GM12865 (cell line): ENCODE results near the gene PRR30.
A peak's percentile ranks its signal among the peaks of the same experiment; 100 is the strongest.

ENCODE experiments used
- DNase-seq: peaks from one replicate; pipeline ENCODE4 v3.0.0; 2010; ENCODE audit warnings: low read depth
- H3K4me3 ChIP-seq: 2 replicates; pipeline ENCODE4 v1.5.1; 2011; ENCODE audit warnings: mild to moderate bottlenecking, low read depth, low read length, control low read depth
- TF ChIP-seq, protein P1 (sequence below): IDR thresholded peaks from 2 replicates; pipeline ENCODE4 v1.5.1; 2011; ENCODE audit warnings: low read length, control low read depth, low read depth, inconsistent platforms; ENCODE audit not compliant: insufficient read depth; ENCODE audit errors: missing control alignments

The PRR30 gene

DNA sequence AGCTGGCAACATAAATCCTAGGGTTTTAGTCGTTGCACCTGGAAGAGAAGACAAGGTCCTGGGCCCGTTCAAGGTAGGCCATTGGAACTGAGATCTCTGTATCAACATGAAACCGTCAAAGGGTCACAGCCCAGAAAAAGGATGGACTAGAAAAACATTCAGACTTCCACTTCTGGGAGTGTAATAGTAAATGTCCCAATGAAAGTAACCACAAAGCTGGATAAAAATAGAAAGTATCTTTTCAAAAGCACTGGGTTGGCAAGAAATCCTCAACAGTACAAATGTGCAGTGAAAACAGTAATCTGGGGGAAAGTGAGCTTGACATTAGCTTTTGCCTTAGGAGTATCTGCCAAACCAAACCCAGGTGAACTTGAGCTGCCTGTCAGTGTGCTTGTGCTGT, 33.2 kb downstream of the PRR30 start:
- TF ChIP-seq, protein P1, sequence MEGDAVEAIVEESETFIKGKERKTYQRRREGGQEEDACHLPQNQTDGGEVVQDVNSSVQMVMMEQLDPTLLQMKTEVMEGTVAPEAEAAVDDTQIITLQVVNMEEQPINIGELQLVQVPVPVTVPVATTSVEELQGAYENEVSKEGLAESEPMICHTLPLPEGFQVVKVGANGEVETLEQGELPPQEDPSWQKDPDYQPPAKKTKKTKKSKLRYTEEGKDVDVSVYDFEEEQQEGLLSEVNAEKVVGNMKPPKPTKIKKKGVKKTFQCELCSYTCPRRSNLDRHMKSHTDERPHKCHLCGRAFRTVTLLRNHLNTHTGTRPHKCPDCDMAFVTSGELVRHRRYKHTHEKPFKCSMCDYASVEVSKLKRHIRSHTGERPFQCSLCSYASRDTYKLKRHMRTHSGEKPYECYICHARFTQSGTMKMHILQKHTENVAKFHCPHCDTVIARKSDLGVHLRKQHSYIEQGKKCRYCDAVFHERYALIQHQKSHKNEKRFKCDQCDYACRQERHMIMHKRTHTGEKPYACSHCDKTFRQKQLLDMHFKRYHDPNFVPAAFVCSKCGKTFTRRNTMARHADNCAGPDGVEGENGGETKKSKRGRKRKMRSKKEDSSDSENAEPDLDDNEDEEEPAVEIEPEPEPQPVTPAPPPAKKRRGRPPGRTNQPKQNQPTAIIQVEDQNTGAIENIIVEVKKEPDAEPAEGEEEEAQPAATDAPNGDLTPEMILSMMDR = no peak
- DNase-seq = no peak
- no peak overlapping the region for H3K4me3 ChIP-seq

DNA sequence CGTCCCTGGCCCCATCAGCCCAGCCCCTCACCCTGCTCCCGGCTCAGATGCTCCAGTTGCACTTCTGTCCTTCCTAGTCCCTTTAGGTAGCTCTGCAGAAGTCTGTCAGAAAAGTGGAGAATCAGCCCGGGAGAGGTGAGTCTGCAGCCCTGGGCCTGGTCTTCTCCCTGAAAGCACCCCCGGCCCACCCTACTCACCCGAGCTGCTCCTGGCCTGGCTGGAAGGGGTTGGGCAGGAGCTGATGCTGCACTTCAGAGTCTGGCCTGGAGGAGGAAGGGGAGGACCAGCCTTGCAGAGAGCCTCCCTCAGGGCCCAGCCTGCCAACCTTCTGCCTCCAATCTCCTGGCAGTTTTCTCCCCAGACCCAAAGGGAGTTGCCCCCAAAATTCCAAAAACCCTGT, 36.9 kb downstream of the PRR30 start:
- H3K4me3 ChIP-seq = no peak overlapping the region
- DNase-seq = no peak
- TF ChIP-seq, protein P1 = no peak

DNA sequence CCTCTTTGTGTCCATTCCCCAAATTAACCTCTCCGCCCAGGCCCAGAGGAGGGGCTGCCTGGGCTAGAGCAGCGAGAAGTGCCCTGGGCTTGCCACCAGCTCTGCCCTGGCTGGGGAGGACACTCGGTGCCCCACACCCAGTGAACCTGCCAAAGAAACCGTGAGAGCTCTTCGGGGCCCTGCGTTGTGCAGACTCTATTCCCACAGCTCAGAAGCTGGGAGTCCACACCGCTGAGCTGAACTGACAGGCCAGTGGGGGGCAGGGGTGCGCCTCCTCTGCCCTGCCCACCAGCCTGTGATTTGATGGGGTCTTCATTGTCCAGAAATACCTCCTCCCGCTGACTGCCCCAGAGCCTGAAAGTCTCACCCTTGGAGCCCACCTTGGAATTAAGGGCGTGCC, 39.2 kb downstream of the PRR30 start:
- no peak for DNase-seq
- TF ChIP-seq, protein P1 = no peak
- H3K4me3 ChIP-seq = no peak overlapping the region

DNA sequence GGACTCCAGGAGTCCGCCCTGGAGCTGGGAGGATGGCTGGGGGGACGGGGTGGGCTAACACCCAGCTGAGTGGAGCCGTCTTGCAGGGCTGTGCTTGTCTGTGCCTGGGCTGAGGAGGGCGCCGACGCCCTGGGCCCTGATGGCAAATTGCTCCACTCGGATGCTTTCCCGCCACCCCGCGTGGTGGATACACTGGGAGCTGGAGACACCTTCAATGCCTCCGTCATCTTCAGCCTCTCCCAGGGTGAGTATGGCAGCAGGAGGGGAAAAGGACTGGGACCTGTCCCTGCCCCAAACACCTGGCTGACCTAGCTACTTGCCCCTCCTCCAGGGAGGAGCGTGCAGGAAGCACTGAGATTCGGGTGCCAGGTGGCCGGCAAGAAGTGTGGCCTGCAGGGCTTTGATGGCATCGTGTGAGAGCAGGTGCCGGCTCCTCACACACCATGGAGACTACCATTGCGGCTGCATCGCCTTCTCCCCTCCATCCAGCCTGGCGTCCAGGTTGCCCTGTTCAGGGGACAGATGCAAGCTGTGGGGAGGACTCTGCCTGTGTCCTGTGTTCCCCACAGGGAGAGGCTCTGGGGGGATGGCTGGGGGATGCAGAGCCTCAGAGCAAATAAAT, 39.8 kb downstream of the PRR30 start:
- TF ChIP-seq, protein P1 = no peak
- no peak for DNase-seq
- H3K4me3 ChIP-seq = no peak overlapping the region

DNA sequence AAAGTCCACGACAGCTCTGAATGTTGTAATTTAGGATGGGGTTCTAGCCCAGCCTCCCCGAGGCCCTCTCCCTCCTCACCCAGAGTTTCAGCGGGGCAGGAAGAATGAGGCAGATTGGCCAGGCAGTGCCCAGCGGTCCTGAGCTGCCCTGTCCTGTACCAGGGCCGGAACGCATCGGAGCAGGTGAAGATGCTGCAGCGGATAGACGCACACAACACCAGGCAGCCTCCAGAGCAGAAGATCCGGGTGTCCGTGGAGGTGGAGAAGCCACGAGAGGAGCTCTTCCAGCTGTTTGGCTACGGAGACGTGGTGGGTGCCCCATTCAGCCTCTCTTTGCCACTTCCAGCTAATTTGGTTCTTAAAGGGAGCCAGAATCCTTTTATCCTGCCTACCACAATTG, 41.9 kb downstream of the PRR30 start:
- no peak for DNase-seq
- no peak overlapping the region for H3K4me3 ChIP-seq
- TF ChIP-seq, protein P1 = no peak

DNA sequence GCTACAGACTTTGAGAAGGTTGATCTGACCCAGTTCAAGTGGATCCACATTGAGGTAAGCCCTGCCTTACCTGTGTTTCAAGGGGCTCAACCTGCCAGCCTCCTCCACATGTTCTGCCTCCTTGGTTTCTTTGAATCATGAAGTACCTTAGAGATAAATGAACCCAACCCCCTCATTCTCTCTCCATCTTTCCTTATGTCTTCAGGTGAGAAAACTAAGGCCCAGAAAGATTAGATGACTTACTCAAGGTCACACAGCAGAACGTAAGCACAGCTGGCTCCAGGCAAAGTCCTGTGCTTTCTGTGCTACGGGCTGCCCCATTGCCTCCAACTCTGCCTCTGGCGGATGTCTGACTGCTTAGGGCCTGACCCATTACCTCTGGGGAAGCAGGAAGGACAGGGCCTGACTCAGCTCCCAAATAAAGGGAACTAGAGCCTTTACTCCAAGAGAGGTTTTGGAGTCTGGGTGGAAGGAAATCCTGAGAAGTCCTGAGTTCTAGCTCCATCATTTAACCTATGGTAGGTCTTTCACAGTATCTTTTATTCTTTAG, 42.4 kb downstream of the PRR30 start:
- no peak for DNase-seq
- TF ChIP-seq, protein P1 = no peak
- H3K4me3 ChIP-seq = no peak overlapping the region

DNA sequence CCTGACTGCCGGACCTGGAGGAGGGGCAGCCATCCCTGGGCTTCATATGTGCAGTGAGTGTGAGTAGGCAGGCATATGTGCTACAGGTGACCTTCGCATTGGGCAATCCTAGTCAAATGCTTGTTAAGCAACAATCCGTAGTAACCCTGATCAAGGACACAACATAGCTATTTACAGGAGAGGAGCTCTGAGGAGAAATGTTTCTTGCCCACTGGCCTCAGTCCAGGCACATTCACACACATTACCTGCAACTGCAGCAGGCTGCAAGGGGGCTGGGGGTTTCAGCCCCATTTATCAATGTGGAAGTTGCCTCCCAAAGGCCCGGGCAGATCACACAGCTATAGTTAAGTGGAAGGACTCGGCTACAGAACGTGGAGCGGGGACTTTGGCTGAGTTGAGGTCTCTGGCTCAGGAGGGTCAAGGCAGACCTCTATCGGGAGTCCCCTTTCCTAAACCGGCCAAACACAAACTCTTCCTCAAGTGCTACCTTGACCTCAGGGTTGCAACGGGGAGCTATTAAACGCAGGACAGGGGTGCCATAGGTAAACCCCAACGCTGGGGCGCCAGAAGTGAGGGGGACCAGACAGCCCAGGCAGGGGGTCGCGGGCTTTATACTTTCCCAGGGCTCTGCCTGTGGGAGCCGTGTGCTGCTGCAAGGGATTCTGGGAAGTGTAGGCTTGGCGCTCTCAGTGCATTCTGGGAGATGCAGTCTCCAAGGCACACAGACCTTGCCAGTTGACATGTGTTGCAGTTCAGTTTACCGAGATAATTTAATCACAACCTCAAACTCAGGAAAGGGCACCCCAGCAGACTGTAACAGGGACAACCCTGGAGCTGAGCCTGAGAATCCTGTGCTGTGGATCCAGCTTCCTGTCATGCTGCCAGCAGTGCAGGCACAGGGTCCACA, 43.2 kb downstream of the PRR30 start:
- DNase-seq = peak; percentile 65
- TF ChIP-seq, protein P1 = no peak
- no peak overlapping the region for H3K4me3 ChIP-seq
